OCI-LY3 (cell line): Measurements from ENCODE around the gene ALDOA.

Experiments
- H2AFZ ChIP-seq: fragments of 200-600, 300-600 bp; shearing (Covaris generic); 2 replicates; pipeline ENCODE4 v1.6.0; 2014; ENCODE audit warnings: antibody characterized with exemption, low read depth, low read length
- H3K27ac ChIP-seq: fragments of 200-600, 300-600 bp; sonication (generic); 2 replicates; pipeline ENCODE4 v1.5.1; 2014; ENCODE audit warnings: mild to moderate bottlenecking, low read length, moderate library complexity, mixed read lengths
- H3K27me3 ChIP-seq: fragments of 200-600, 300-600 bp; sonication (generic); 2 replicates; pipeline ENCODE4 v1.6.1; 2014; ENCODE audit warnings: low read depth, low read length, mixed read lengths
- H3K36me3 ChIP-seq: fragments of 200-600, 300-600 bp; sonication (generic); replicated peaks from 2 replicates; pipeline ENCODE3; 2014; ENCODE audit warnings: low read depth, low read length, mixed read lengths
- H3K4me1 ChIP-seq: fragments of 300-600, 200-600 bp; sonication (generic); 2 replicates; pipeline ENCODE4 v1.6.1; 2014; ENCODE audit warnings: low read length, mixed read lengths
- H3K4me2 ChIP-seq: fragments of 200-600, 300-600 bp; sonication (generic); 2 replicates; pipeline ENCODE4 v1.6.1; 2014; ENCODE audit warnings: low read length, mixed read lengths
- H3K4me3 ChIP-seq: fragments of 300-600, 200-600 bp; sonication (generic); 2 replicates; pipeline ENCODE4 v1.5.1; 2014; ENCODE audit warnings: antibody characterized with exemption, mild to moderate bottlenecking, low read length, moderate library complexity
- H3K79me2 ChIP-seq: fragments of 300-600, 200-600 bp; shearing (Covaris generic); 2 replicates; pipeline ENCODE4 v1.6.1; 2014; ENCODE audit warnings: mild to moderate bottlenecking, low read length, mixed read lengths
- H3K9ac ChIP-seq: fragments of 300-600, 200-600 bp; shearing (Covaris generic); 2 replicates; pipeline ENCODE4 v1.6.0; 2014; ENCODE audit warnings: mild to moderate bottlenecking, low read length, moderate library complexity
- H3K9me3 ChIP-seq: fragments of 200-600, 300-600 bp; shearing (Covaris generic); 2 replicates; pipeline ENCODE4 v1.6.1; 2014; ENCODE audit warnings: low read length, mixed read lengths; ENCODE audit not compliant: insufficient read depth
- H4K20me1 ChIP-seq: fragments of 200-600, 300-600 bp; sonication (generic); 2 replicates; pipeline ENCODE4 v1.6.1; 2016; ENCODE audit warnings: low read length, mixed read lengths; ENCODE audit not compliant: insufficient read depth
- CTCF ChIP-seq: fragments of 200-600, 300-600 bp; sonication (generic); IDR thresholded peaks from 2 replicates; pipeline ENCODE4 v1.5.1; 2014; ENCODE audit warnings: antibody characterized with exemption, low read length, low read depth
- EZH2phosphoT487 ChIP-seq: fragments of 200-600 bp; shearing (Covaris generic); IDR thresholded peaks from 2 replicates; pipeline ENCODE4 v1.6.1; 2018; ENCODE audit warnings: antibody characterized with exemption, mixed run types, low read depth

ALDOA gene

GRCh38 chr16:30117768-30118167 lies 52.2 kb downstream of the ALDOA start:
- H3K27ac ChIP-seq: no peak overlapping the region
- H2AFZ ChIP-seq: no peak overlapping the region
- H3K9me3 ChIP-seq: no peaks in the 10 kb centered on the region
- H3K4me1 ChIP-seq: peaks cover 4% of the 10 kb centered on the region; the same call in 1 of the 2 replicates
- H3K36me3 ChIP-seq: no peaks in the 10 kb centered on the region
- H3K79me2 ChIP-seq: no peaks in the 10 kb centered on the region
- H4K20me1 ChIP-seq: no peaks in the 10 kb centered on the region
- H3K4me2 ChIP-seq: no peak overlapping the region
- H3K9ac ChIP-seq: no peak overlapping the region
- no peaks in the 10 kb centered on the region for H3K27me3 ChIP-seq
- no peak overlapping the region for H3K4me3 ChIP-seq
- TF ChIP-seq CTCF (no peak), EZH2phosphoT487 (no peak)

- no peaks in the 10 kb centered on the region for H4K20me1 ChIP-seq
- no peaks in the 10 kb centered on the region for H3K79me2 ChIP-seq
- no peaks in the 10 kb centered on the region for H3K9me3 ChIP-seq
- H3K4me1 ChIP-seq: peaks cover 12% of the 10 kb centered on the region
- no peaks in the 10 kb centered on the region for H3K27me3 ChIP-seq
- TF ChIP-seq CTCF: no peak
- no peak for TF ChIP-seq EZH2phosphoT487
- H3K27ac ChIP-seq: no peak overlapping the region
- H3K4me2 ChIP-seq: no peak overlapping the region
- H3K36me3 ChIP-seq: no peaks in the 10 kb centered on the region
- no peak overlapping the region for H2AFZ ChIP-seq
- H3K4me3 ChIP-seq: no peak overlapping the region
- no peak overlapping the region for H3K9ac ChIP-seq
These were observed 53.9 kb downstream of the ALDOA start for GRCh38 chr16:30119428-30119827.
